ENCODE measurements around the gene TBL3.
A peak's percentile ranks its signal among the peaks of the same experiment; 100 is the strongest.
"Not testable (repeated sequence)": the region's sequence is repeated elsewhere in the genome, so short reads cannot be mapped to it uniquely, and the experiment has no call there.

The TBL3 gene

GRCh38 chr16:2005646-2006045 is 33.8 kb downstream of the TBL3 start:
- no peak overlapping the region for H3K27ac ChIP-seq (ENCODE audit: low read depth, low read length)
- no peak overlapping the region for H3K9ac ChIP-seq (ENCODE audit: low read length)
- H3K36me3 ChIP-seq (ENCODE audit: control insufficient read depth, insufficient read depth, low read length): peaks cover 41% of the 10 kb centered on the region
- no peak overlapping the region for H3K4me3 ChIP-seq (ENCODE audit: low read depth, low read length)
- H3K4me1 ChIP-seq (ENCODE audit: control insufficient read depth, insufficient read depth, low read length): peaks cover 50% of the 10 kb centered on the region
- H3K27me3 ChIP-seq (ENCODE audit: control insufficient read depth, insufficient read depth, low read length): no peaks in the 10 kb centered on the region
- no peaks in the 10 kb centered on the region for H3K9me3 ChIP-seq (ENCODE audit: control insufficient read depth, insufficient read depth, low read depth, low read length)

- H3K4me3 ChIP-seq (ENCODE audit: low read depth, low read length): no peak overlapping the region
- no peak overlapping the region for H3K27ac ChIP-seq (ENCODE audit: low read depth, low read length)
- no peak overlapping the region for H3K9ac ChIP-seq (ENCODE audit: low read length)
- H3K27me3 ChIP-seq (ENCODE audit: control insufficient read depth, insufficient read depth, low read length): no peaks in the 10 kb centered on the region
- H3K4me1 ChIP-seq (ENCODE audit: control insufficient read depth, insufficient read depth, low read length): peaks cover 50% of the 10 kb centered on the region
- H3K9me3 ChIP-seq (ENCODE audit: control insufficient read depth, insufficient read depth, low read depth, low read length): no peaks in the 10 kb centered on the region
- peaks cover 34% of the 10 kb centered on the region for H3K36me3 ChIP-seq (ENCODE audit: control insufficient read depth, insufficient read depth, low read length)
Observed at GRCh38 chr16:2006317-2006716, 34.5 kb downstream of the TBL3 start.

GRCh38 chr16:2007081-2007836 is 35.4 kb downstream of the TBL3 start:
- Histone ChIP-seq H3K4me3 (ENCODE audit: low read depth, low read length) (0 out of 2 replicates have a peak overlapping the region, but pooled peaks have one; percentile 15), H3K36me3 (ENCODE audit: control insufficient read depth, insufficient read depth, low read length) (peaks cover 25% of the 10 kb centered on the region), H3K9ac (ENCODE audit: low read length) (no peak overlapping the region), H3K27me3 (ENCODE audit: control insufficient read depth, insufficient read depth, low read length) (no peaks in the 10 kb centered on the region), H3K4me1 (ENCODE audit: control insufficient read depth, insufficient read depth, low read length) (peaks cover 50% of the 10 kb centered on the region), H3K27ac (ENCODE audit: low read depth, low read length) (no peak overlapping the region), H3K9me3 (ENCODE audit: control insufficient read depth, insufficient read depth, low read depth, low read length) (no peaks in the 10 kb centered on the region)

GRCh38 chr16:2008009-2008526 is 36.2 kb downstream of the TBL3 start:
- no peaks in the 10 kb centered on the region for H3K27me3 ChIP-seq (ENCODE audit: control insufficient read depth, insufficient read depth, low read length)
- no peak overlapping the region for H3K9ac ChIP-seq (ENCODE audit: low read length)
- peaks cover 17% of the 10 kb centered on the region for H3K36me3 ChIP-seq (ENCODE audit: control insufficient read depth, insufficient read depth, low read length)
- no peak overlapping the region; the same call in 1 of the 2 replicates for H3K27ac ChIP-seq (ENCODE audit: low read depth, low read length)
- H3K4me1 ChIP-seq (ENCODE audit: control insufficient read depth, insufficient read depth, low read length): peaks cover 50% of the 10 kb centered on the region
- no peaks in the 10 kb centered on the region for H3K9me3 ChIP-seq (ENCODE audit: control insufficient read depth, insufficient read depth, low read depth, low read length)
- peak overlapping the region; percentile 76 for H3K4me3 ChIP-seq (ENCODE audit: low read depth, low read length)

- H3K9me3 ChIP-seq (ENCODE audit: control insufficient read depth, insufficient read depth, low read depth, low read length): no peaks in the 10 kb centered on the region
- H3K36me3 ChIP-seq (ENCODE audit: control insufficient read depth, insufficient read depth, low read length): peaks cover 11% of the 10 kb centered on the region
- peak overlapping the region; percentile 76 for H3K4me3 ChIP-seq (ENCODE audit: low read depth, low read length)
- peak overlapping the region; percentile 82; the same call in 1 of the 2 replicates for H3K27ac ChIP-seq (ENCODE audit: low read depth, low read length)
- H3K9ac ChIP-seq (ENCODE audit: low read length): peak overlapping the region; percentile 87
- peaks cover 46% of the 10 kb centered on the region for H3K4me1 ChIP-seq (ENCODE audit: control insufficient read depth, insufficient read depth, low read length)
- no peaks in the 10 kb centered on the region for H3K27me3 ChIP-seq (ENCODE audit: control insufficient read depth, insufficient read depth, low read length)
Observed at GRCh38 chr16:2008631-2009163, 36.8 kb downstream of the TBL3 start.

GRCh38 chr16:2009164-2009711 is 37.4 kb downstream of the TBL3 start:
- peaks cover 11% of the 10 kb centered on the region for H3K36me3 ChIP-seq (ENCODE audit: control insufficient read depth, insufficient read depth, low read length)
- H3K27ac ChIP-seq (ENCODE audit: low read depth, low read length): peak overlapping the region; percentile 82; the same call in 1 of the 2 replicates
- H3K4me3 ChIP-seq (ENCODE audit: low read depth, low read length): peak overlapping the region; percentile 76
- no peaks in the 10 kb centered on the region for H3K9me3 ChIP-seq (ENCODE audit: control insufficient read depth, insufficient read depth, low read depth, low read length)
- no peaks in the 10 kb centered on the region for H3K27me3 ChIP-seq (ENCODE audit: control insufficient read depth, insufficient read depth, low read length)
- H3K9ac ChIP-seq (ENCODE audit: low read length): peak overlapping the region; percentile 87
- peaks cover 43% of the 10 kb centered on the region for H3K4me1 ChIP-seq (ENCODE audit: control insufficient read depth, insufficient read depth, low read length)

- Histone ChIP-seq H3K4me3 (ENCODE audit: low read depth, low read length) (peak within 1 kb of the TSS; percentile 82), H3K9ac (ENCODE audit: low read length) (peak within 1 kb of the TSS; percentile 88), H3K27ac (ENCODE audit: low read depth, low read length) (peak within 1 kb of the TSS; percentile 82; the same call in 1 of the 2 replicates), H3K36me3 (ENCODE audit: control insufficient read depth, insufficient read depth, low read length) (peaks cover 11% of the 10 kb centered on the region), H3K27me3 (ENCODE audit: control insufficient read depth, insufficient read depth, low read length) (no peaks in the 10 kb centered on the region), H3K4me1 (ENCODE audit: control insufficient read depth, insufficient read depth, low read length) (peaks cover 36% of the 10 kb centered on the region), H3K9me3 (ENCODE audit: control insufficient read depth, insufficient read depth, low read depth, low read length) (no peaks in the 10 kb centered on the region)
Observed at GRCh38 chr16:2009791-2010510, 38.1 kb downstream of the TBL3 start, which contains the start of gene ZNF598. ZNF598 (minus strand) TSS chr16:2009821.

GRCh38 chr16:2011726-2012125 is 39.9 kb downstream of the TBL3 start:
- H3K9me3 ChIP-seq (ENCODE audit: control insufficient read depth, insufficient read depth, low read depth, low read length); H3K9ac ChIP-seq (ENCODE audit: low read length); H3K4me3 ChIP-seq (ENCODE audit: low read depth, low read length); H3K27me3 ChIP-seq (ENCODE audit: control insufficient read depth, insufficient read depth, low read length); H3K27ac ChIP-seq (ENCODE audit: low read depth, low read length); H3K36me3 ChIP-seq (ENCODE audit: control insufficient read depth, insufficient read depth, low read length): not testable (repeated sequence)
- peaks cover 24% of the 10 kb centered on the region for H3K4me1 ChIP-seq (ENCODE audit: control insufficient read depth, insufficient read depth, low read length)

GRCh38 chr16:2013527-2013926 is 41.7 kb downstream of the TBL3 start:
- Histone ChIP-seq H3K36me3 (ENCODE audit: control insufficient read depth, insufficient read depth, low read length) (no peaks in the 10 kb centered on the region), H3K4me3 (ENCODE audit: low read depth, low read length) (no peak overlapping the region), H3K27me3 (ENCODE audit: control insufficient read depth, insufficient read depth, low read length) (peaks cover 13% of the 10 kb centered on the region), H3K9ac (ENCODE audit: low read length) (no peak overlapping the region), H3K9me3 (ENCODE audit: control insufficient read depth, insufficient read depth, low read depth, low read length) (no peaks in the 10 kb centered on the region), H3K27ac (ENCODE audit: low read depth, low read length) (no peak overlapping the region), H3K4me1 (ENCODE audit: control insufficient read depth, insufficient read depth, low read length) (peaks cover 11% of the 10 kb centered on the region)

- Histone ChIP-seq H3K27ac (ENCODE audit: low read depth, low read length) (no peak overlapping the region), H3K4me1 (ENCODE audit: control insufficient read depth, insufficient read depth, low read length) (peaks cover 3% of the 10 kb centered on the region), H3K9ac (ENCODE audit: low read length) (no peak overlapping the region), H3K27me3 (ENCODE audit: control insufficient read depth, insufficient read depth, low read length) (peaks cover 31% of the 10 kb centered on the region), H3K4me3 (ENCODE audit: low read depth, low read length) (no peak overlapping the region), H3K9me3 (ENCODE audit: control insufficient read depth, insufficient read depth, low read depth, low read length) (no peaks in the 10 kb centered on the region), H3K36me3 (ENCODE audit: control insufficient read depth, insufficient read depth, low read length) (no peaks in the 10 kb centered on the region)
Observed at GRCh38 chr16:2015117-2015946, 43.5 kb downstream of the TBL3 start.

All from HUES6 (cell line).